ENCODE measurements around the gene C5orf63. TPM values are rescaled to one million over a fixed set of nuclear protein-coding genes. Genes with fewer than 3 reads are reported as not detected.
"Not testable (repeated sequence)": the region's sequence is repeated elsewhere in the genome, so short reads cannot be mapped to it uniquely, and the experiment has no call there.

Gene C5orf63
- total RNA-seq, 1 experiment from 2014 or later, result 1.2 TPM

DNA sequence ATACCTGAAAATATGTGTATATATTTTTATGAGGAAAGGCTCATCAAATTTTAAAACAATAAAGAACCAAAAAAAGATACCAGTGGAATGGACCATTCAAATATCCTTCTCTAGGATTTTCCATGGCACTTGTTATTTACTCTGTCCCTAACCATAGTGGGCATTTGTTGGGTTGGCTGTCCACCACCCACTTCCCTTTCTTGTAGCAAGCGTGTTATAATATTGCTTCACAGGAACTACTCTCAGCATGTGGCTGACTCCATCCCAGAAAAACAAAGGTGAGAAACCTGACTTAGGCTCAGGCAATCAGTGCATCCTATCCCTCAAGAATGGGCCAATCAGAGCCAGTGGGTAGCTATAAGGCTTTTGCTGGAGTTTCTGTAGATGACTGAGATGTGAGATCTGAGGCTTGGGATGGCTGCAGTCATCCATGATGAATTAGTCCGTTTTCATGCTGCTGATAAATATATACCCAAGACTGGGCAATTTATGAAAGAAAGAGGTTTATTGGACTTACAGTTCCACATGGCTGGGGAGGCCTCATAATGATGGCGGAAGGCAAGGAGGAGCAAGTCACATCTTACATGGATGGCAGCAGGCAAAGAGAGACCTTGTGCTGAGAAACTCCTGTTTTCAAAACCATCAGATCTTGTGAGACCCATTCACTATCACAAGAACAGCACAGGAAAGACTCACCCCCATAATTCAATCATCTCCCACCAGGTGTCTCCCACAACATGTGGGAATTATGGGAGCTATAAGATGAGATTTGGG is 17.2 kb downstream of the C5orf63 start:
- Histone ChIP-seq H4K91ac (ENCODE audit: insufficient read length, low read depth, low read length) (no peak overlapping the region), H3T11ph (ENCODE audit: low read length) (no peak overlapping the region), H3K14ac (ENCODE audit: insufficient read depth, low read length) (no peak overlapping the region), H3K79me2 (ENCODE audit: insufficient read depth, low read length) (no peaks in the 10 kb centered on the region), H4K8ac (replicated peaks; ENCODE audit: insufficient read length, low read depth, low read length) (no peak overlapping the region), H3K23ac (ENCODE audit: insufficient read length, low read depth, low read length) (no peak overlapping the region), H3K4ac (ENCODE audit: low read depth, low read length) (no peak overlapping the region), H2BK15ac (ENCODE audit: low read depth, low read length) (no peak overlapping the region), H2BK120ac (ENCODE audit: low read depth, low read length, poor library complexity, severe bottlenecking) (no peak overlapping the region), H3K27ac (ENCODE audit: insufficient read length, low read depth, low read length) (no peak overlapping the region), H3K9me3 (ENCODE audit: control insufficient read depth, low read depth, low read length) (no peaks in the 10 kb centered on the region), H4K5ac (ENCODE audit: insufficient read length, low read depth, low read length) (no peak overlapping the region), H2BK20ac (ENCODE audit: low read depth, low read length, poor library complexity, severe bottlenecking) (no peak overlapping the region), H3K9ac (ENCODE audit: extremely low read depth, insufficient read length, low read length) (no peak overlapping the region), H4K20me1 (ENCODE audit: control insufficient read depth, insufficient read depth, insufficient read length) (no peaks in the 10 kb centered on the region), H3K18ac (ENCODE audit: insufficient read length, low read depth, low read length) (no peak overlapping the region), H2AK5ac (ENCODE audit: insufficient read length, low read length) (no peak overlapping the region), H2BK5ac (ENCODE audit: insufficient read length, low read length) (no peak overlapping the region), H3K56ac (ENCODE audit: insufficient read length, low read depth, low read length) (no peak overlapping the region), H3K23me2 (ENCODE audit: insufficient read length, low read depth, low read length, poor library complexity, severe bottlenecking) (no peaks in the 10 kb centered on the region), H2AFZ (ENCODE audit: low read length) (no peak overlapping the region), H3K4me1 (ENCODE audit: insufficient read depth, low read length) (no peaks in the 10 kb centered on the region), H3K4me2 (ENCODE audit: insufficient read depth, insufficient read length, low read length) (no peak overlapping the region), H3K79me1 (ENCODE audit: insufficient read depth, low read depth, low read length, poor library complexity, severe bottlenecking) (no peaks in the 10 kb centered on the region), H2BK12ac (ENCODE audit: insufficient read length, low read depth, low read length) (no peak overlapping the region), H3K27me3 (ENCODE audit: insufficient read depth, low read length) (no peaks in the 10 kb centered on the region)
- Mint-ChIP-seq H3K9me3 (peaks cover 10 to 12% of the 10 kb centered on the region in 2 experiments), H3K4me1 (no peaks in the 10 kb centered on the region), H3K4me3 (no peak overlapping the region), H3K27me3 (ENCODE audit: low read depth) (no peaks in the 10 kb centered on the region), H3K36me3 (ENCODE audit: insufficient read depth in 1 of 3, low read depth in 3 of 3) (peaks cover 7 to 10% (median 7%) of the 10 kb centered on the region in 3 experiments), H3K27ac (no peak overlapping the region)
- no peak for DNase-seq
- TF ChIP-seq, protein P1, sequence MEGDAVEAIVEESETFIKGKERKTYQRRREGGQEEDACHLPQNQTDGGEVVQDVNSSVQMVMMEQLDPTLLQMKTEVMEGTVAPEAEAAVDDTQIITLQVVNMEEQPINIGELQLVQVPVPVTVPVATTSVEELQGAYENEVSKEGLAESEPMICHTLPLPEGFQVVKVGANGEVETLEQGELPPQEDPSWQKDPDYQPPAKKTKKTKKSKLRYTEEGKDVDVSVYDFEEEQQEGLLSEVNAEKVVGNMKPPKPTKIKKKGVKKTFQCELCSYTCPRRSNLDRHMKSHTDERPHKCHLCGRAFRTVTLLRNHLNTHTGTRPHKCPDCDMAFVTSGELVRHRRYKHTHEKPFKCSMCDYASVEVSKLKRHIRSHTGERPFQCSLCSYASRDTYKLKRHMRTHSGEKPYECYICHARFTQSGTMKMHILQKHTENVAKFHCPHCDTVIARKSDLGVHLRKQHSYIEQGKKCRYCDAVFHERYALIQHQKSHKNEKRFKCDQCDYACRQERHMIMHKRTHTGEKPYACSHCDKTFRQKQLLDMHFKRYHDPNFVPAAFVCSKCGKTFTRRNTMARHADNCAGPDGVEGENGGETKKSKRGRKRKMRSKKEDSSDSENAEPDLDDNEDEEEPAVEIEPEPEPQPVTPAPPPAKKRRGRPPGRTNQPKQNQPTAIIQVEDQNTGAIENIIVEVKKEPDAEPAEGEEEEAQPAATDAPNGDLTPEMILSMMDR (conservative IDR thresholded peaks at IDR 0.05), result no peak
- WGBS (ENCODE audit: extremely low coverage, insufficient read length, low lambda C conversion rate), result no CpG with 5 or more reads among the region's 3 CpGs

DNA sequence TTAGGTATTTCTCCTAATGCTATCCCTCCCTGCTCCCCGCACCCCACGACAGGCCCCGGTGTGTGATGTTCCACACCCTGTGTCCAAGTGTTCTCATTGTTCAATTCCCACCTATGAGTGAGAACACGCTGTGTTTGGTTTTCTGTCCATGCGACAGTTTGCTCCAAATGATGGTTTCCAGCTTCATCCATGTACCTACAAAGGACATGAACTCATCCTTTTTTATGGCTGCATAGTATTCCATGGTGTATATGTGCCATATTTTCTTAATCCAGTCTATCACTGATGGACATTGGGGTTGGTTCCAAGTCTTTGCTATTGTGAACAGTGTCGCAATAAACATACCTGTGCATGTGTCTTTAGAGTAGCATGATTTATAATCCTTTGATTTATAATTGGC is 19.8 kb downstream of the C5orf63 start:
- H3K18ac ChIP-seq (ENCODE audit: insufficient read length, low read depth, low read length); H3K9me3 ChIP-seq (ENCODE audit: control insufficient read depth, low read depth, low read length); H3K23me2 ChIP-seq (ENCODE audit: insufficient read length, low read depth, low read length, poor library complexity, severe bottlenecking); H3K27me3 ChIP-seq (ENCODE audit: insufficient read depth, low read length); H2BK5ac ChIP-seq (ENCODE audit: insufficient read length, low read length); H4K91ac ChIP-seq (ENCODE audit: insufficient read length, low read depth, low read length); H4K8ac ChIP-seq (replicated peaks; ENCODE audit: insufficient read length, low read depth, low read length); H3K4ac ChIP-seq (ENCODE audit: low read depth, low read length); H3K4me2 ChIP-seq (ENCODE audit: insufficient read depth, insufficient read length, low read length); H3K4me1 ChIP-seq (ENCODE audit: insufficient read depth, low read length); H4K20me1 ChIP-seq (ENCODE audit: control insufficient read depth, insufficient read depth, insufficient read length); DNase-seq; H4K5ac ChIP-seq (ENCODE audit: insufficient read length, low read depth, low read length); H2AFZ ChIP-seq (ENCODE audit: low read length); H3K23ac ChIP-seq (ENCODE audit: insufficient read length, low read depth, low read length); H2BK20ac ChIP-seq (ENCODE audit: low read depth, low read length, poor library complexity, severe bottlenecking); H3K79me1 ChIP-seq (ENCODE audit: insufficient read depth, low read depth, low read length, poor library complexity, severe bottlenecking); H2BK120ac ChIP-seq (ENCODE audit: low read depth, low read length, poor library complexity, severe bottlenecking); H2BK12ac ChIP-seq (ENCODE audit: insufficient read length, low read depth, low read length); H3T11ph ChIP-seq (ENCODE audit: low read length); H2BK15ac ChIP-seq (ENCODE audit: low read depth, low read length); H3K27ac ChIP-seq (ENCODE audit: insufficient read length, low read depth, low read length); H2AK5ac ChIP-seq (ENCODE audit: insufficient read length, low read length); H3K9ac ChIP-seq (ENCODE audit: extremely low read depth, insufficient read length, low read length); H3K4me3 Mint-ChIP-seq; H3K14ac ChIP-seq (ENCODE audit: insufficient read depth, low read length); H3K79me2 ChIP-seq (ENCODE audit: insufficient read depth, low read length); H3K4me1 Mint-ChIP-seq; H3K56ac ChIP-seq (ENCODE audit: insufficient read length, low read depth, low read length); H3K36me3 Mint-ChIP-seq (ENCODE audit: insufficient read depth in 1 of 3, low read depth in 3 of 3); H3K27me3 Mint-ChIP-seq (ENCODE audit: low read depth); H3K27ac Mint-ChIP-seq: not testable (repeated sequence)
- WGBS (ENCODE audit: extremely low coverage, insufficient read length, low lambda C conversion rate), result no CpG with 5 or more reads among the region's 6 CpGs
- H3K9me3 Mint-ChIP-seq, result peaks cover 10 to 12% of the 10 kb centered on the region in 2 experiments

Data from H9 (cell line).